ENCODE data around the gene HCST.
A peak's percentile ranks its signal among the peaks of the same experiment; 100 is the strongest.

Gene HCST

DNA sequence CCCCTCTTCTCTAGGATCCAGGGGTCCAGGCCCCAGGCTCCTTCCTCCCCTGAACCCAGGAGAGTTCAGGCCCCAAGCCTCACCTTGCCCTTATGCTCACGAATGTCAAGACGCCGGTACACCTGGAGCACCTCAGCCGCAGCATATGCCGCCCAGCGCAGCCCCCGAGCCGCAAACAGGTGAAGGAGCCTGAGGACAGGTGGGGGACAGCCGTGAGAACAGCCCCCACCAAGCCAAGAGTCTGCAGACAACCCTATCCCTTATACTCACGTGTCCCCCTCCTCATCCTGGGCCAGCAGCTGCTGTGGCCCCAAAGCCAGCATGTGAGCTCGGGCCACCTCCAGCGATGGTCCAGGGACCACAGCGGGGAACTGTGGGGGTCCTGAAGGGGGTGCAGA lies 5.7 kb upstream of the HCST start:
- H3K4me2 ChIP-seq (ENCODE audit: low read length), result no peak overlapping the region
- H2AK5ac ChIP-seq (ENCODE audit: low read length), result no peak overlapping the region
- H3K36me3 ChIP-seq (ENCODE audit: control insufficient read depth, insufficient read depth, low read length), result peaks cover 8% of the 10 kb centered on the region
- no peak overlapping the region for H2BK15ac ChIP-seq (replicated peaks; ENCODE audit: low read depth)
- no peak overlapping the region for H4K5ac ChIP-seq (ENCODE audit: low read length)
- peaks cover 6% of the 10 kb centered on the region for H3K79me1 ChIP-seq (ENCODE audit: low read length)
- no peak overlapping the region for H3K9ac ChIP-seq (ENCODE audit: low read length)
- no peak overlapping the region for H3K56ac ChIP-seq (ENCODE audit: low read length)
- H3K18ac ChIP-seq (ENCODE audit: low read length), result no peak overlapping the region
- H3K4me1 ChIP-seq (ENCODE audit: control insufficient read depth, low read depth, low read length), result no peaks in the 10 kb centered on the region
- no peak overlapping the region for H3K4ac ChIP-seq (ENCODE audit: low read depth, low read length)
- peaks cover 2% of the 10 kb centered on the region for H3K79me2 ChIP-seq (ENCODE audit: control insufficient read depth, insufficient read depth, low read length)
- no peak overlapping the region for H3K23ac ChIP-seq (ENCODE audit: low read length)
- no peak for DNase-seq
- no peak overlapping the region for H3K27ac ChIP-seq (ENCODE audit: low read depth, low read length)
- H3K4me3 ChIP-seq (ENCODE audit: low read length), result no peak overlapping the region
- no peak overlapping the region for H2BK5ac ChIP-seq (ENCODE audit: low read length)
- no peak overlapping the region for H2BK120ac ChIP-seq (ENCODE audit: low read depth, low read length)
- no peak overlapping the region for H4K8ac ChIP-seq (ENCODE audit: low read depth, low read length)
- H3K27me3 ChIP-seq (ENCODE audit: insufficient read depth, low read length, poor library complexity), result no peaks in the 10 kb centered on the region
- no CpG with 5 or more reads among the region's 13 CpGs for WGBS (ENCODE audit: extremely low coverage, insufficient coverage, low lambda C conversion rate)

DNA sequence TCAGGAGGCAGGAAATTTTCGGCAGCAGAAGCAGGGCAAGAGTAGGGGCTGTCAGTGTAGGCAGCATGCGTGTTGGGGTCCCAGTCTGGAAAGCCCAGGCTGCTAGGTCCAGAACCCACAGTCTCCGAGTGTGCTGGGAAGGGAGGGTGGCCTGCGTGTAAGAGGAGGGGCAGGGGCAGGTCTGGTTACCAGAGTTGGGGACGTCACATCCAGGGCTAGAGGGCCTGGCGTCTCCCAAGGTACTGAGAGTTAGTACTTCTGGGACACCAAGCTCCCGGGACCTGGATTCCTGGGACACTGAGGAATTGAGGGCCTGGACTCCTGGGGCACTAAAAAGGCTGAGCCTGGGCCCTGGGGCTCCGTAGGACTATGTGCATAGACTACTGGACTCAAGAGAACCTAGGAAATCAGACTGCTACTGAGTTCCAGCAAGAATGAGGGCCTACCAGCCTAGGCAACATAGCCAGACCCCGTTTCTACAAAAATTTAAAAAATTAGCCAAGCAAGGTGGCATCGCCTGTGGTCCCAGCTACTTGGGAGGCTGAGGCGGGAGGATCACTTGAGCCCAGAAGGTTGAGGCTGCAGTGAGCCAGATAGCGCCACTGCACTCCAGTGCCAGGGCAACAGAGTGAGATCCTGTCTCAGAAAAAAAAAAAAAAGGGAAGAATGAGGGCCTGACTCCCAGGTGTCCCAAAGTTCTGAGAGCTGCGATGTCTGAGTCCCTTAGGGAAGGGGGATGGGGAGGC lies 4.5 kb upstream of the HCST start:
- peaks cover 8% of the 10 kb centered on the region for H3K36me3 ChIP-seq (ENCODE audit: control insufficient read depth, insufficient read depth, low read length)
- no CpG with 5 or more reads among the region's 13 CpGs for WGBS (ENCODE audit: extremely low coverage, insufficient coverage, low lambda C conversion rate)
- H2BK15ac ChIP-seq (replicated peaks; ENCODE audit: low read depth), result no peak overlapping the region
- no peak overlapping the region for H3K4me2 ChIP-seq (ENCODE audit: low read length)
- H3K79me1 ChIP-seq (ENCODE audit: low read length), result peaks cover 6% of the 10 kb centered on the region
- H3K9ac ChIP-seq (ENCODE audit: low read length), result peak overlapping the region; percentile 86
- no peak for DNase-seq
- H3K79me2 ChIP-seq (ENCODE audit: control insufficient read depth, insufficient read depth, low read length), result peaks cover 2% of the 10 kb centered on the region
- no peak overlapping the region for H4K5ac ChIP-seq (ENCODE audit: low read length)
- H3K23ac ChIP-seq (ENCODE audit: low read length), result no peak overlapping the region
- H2BK120ac ChIP-seq (ENCODE audit: low read depth, low read length), result no peak overlapping the region
- no peak overlapping the region for H2BK5ac ChIP-seq (ENCODE audit: low read length)
- no peak overlapping the region for H3K27ac ChIP-seq (ENCODE audit: low read depth, low read length)
- no peak overlapping the region for H3K4ac ChIP-seq (ENCODE audit: low read depth, low read length)
- H3K4me3 ChIP-seq (ENCODE audit: low read length), result no peak overlapping the region
- no peak overlapping the region for H2AK5ac ChIP-seq (ENCODE audit: low read length)
- no peak overlapping the region for H4K8ac ChIP-seq (ENCODE audit: low read depth, low read length)
- H3K56ac ChIP-seq (ENCODE audit: low read length), result peak overlapping the region; percentile 90
- no peak overlapping the region for H3K18ac ChIP-seq (ENCODE audit: low read length)
- peaks cover 7% of the 10 kb centered on the region for H3K4me1 ChIP-seq (ENCODE audit: control insufficient read depth, low read depth, low read length)
- H3K27me3 ChIP-seq (ENCODE audit: insufficient read depth, low read length, poor library complexity), result no peaks in the 10 kb centered on the region

DNA sequence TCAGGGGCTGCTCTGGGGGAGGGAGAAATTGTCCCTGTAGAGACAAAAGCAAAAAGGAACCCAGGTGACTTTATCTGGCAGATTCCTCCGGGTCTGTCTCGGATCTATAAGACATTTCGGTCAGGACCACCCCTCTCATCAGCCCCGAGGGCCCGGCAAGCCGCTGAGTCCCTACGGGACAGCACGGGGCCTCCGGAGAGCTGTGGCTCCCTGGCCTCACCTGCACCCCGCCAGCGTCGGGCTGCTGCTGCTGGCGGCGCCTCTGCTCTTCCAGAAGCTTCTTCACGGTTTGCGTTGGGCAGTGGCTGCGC lies 3.9 kb upstream of the HCST start:
- Histone ChIP-seq H2BK120ac (ENCODE audit: low read depth, low read length) (no peak overlapping the region), H2BK15ac (replicated peaks; ENCODE audit: low read depth) (no peak overlapping the region), H3K79me2 (ENCODE audit: control insufficient read depth, insufficient read depth, low read length) (peaks cover 2% of the 10 kb centered on the region), H3K79me1 (ENCODE audit: low read length) (peaks cover 6% of the 10 kb centered on the region), H3K36me3 (ENCODE audit: control insufficient read depth, insufficient read depth, low read length) (peaks cover 8% of the 10 kb centered on the region), H3K9ac (ENCODE audit: low read length) (peak overlapping the region; percentile 86), H3K4me3 (ENCODE audit: low read length) (peak overlapping the region; percentile 62), H3K4me1 (ENCODE audit: control insufficient read depth, low read depth, low read length) (peaks cover 7% of the 10 kb centered on the region), H3K23ac (ENCODE audit: low read length) (no peak overlapping the region), H3K27ac (ENCODE audit: low read depth, low read length) (no peak overlapping the region), H3K27me3 (ENCODE audit: insufficient read depth, low read length, poor library complexity) (no peaks in the 10 kb centered on the region), H2BK5ac (ENCODE audit: low read length) (no peak overlapping the region), H3K4ac (ENCODE audit: low read depth, low read length) (no peak overlapping the region), H2AK5ac (ENCODE audit: low read length) (no peak overlapping the region), H3K56ac (ENCODE audit: low read length) (peak overlapping the region; percentile 90), H4K8ac (ENCODE audit: low read depth, low read length) (no peak overlapping the region), H3K18ac (ENCODE audit: low read length) (peak overlapping the region; percentile 3), H4K5ac (ENCODE audit: low read length) (no peak overlapping the region), H3K4me2 (ENCODE audit: low read length) (peak overlapping the region; percentile 83)
- WGBS (ENCODE audit: extremely low coverage, insufficient coverage, low lambda C conversion rate), result no CpG with 5 or more reads among the region's 17 CpGs
- no peak for DNase-seq

DNA sequence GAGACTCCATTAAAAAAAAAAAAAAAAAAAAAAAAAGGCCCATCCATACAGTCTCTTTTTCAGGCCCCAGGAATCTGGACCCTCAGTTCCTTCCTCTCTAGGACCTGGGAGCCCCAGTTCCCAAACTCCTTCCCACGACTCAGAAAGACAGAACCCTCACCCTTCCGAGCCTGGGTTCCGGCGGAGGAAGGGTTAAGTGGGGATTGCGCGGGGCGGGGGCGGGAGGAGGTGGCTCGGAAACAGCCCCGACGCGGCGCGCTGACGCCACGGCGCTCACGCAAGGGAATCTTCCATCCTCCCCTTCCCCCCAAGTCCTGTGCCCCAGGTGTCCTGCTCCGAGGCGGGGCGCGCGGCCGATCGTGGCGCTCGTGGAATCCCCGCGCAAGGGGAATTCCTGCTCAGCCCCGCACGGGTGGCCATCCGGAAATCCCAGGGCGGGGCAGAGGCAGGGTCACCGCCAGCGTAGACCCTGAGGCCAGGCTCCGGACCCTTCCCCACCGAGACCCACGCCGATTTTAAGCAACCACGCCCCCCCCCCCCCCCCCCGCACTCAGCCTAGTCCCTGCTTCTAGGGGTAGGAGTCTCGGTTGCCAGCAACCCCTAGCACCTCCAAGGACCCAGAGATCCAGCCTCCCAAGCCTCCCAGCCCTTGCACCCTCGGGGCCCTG lies 2.6 kb upstream of the HCST start:
- peak overlapping the region; percentile 90 for H3K56ac ChIP-seq (ENCODE audit: low read length)
- H3K4me2 ChIP-seq (ENCODE audit: low read length), result peak overlapping the region; percentile 70
- peak overlapping the region; percentile 54 for H2BK5ac ChIP-seq (ENCODE audit: low read length)
- peak; percentile 79 for DNase-seq
- no peak overlapping the region for H4K5ac ChIP-seq (ENCODE audit: low read length)
- H4K8ac ChIP-seq (ENCODE audit: low read depth, low read length), result no peak overlapping the region
- H3K27ac ChIP-seq (ENCODE audit: low read depth, low read length), result peak overlapping the region; percentile 58
- H3K18ac ChIP-seq (ENCODE audit: low read length), result peak overlapping the region; percentile 55
- H3K23ac ChIP-seq (ENCODE audit: low read length), result no peak overlapping the region
- no CpG with 5 or more reads among the region's 43 CpGs for WGBS (ENCODE audit: extremely low coverage, insufficient coverage, low lambda C conversion rate)
- H3K27me3 ChIP-seq (ENCODE audit: insufficient read depth, low read length, poor library complexity), result no peaks in the 10 kb centered on the region
- no peak overlapping the region for H2BK15ac ChIP-seq (replicated peaks; ENCODE audit: low read depth)
- no peak overlapping the region for H2AK5ac ChIP-seq (ENCODE audit: low read length)
- H3K4me1 ChIP-seq (ENCODE audit: control insufficient read depth, low read depth, low read length), result peaks cover 7% of the 10 kb centered on the region
- peak overlapping the region; percentile 73 for H3K4ac ChIP-seq (ENCODE audit: low read depth, low read length)
- peaks cover 6% of the 10 kb centered on the region for H3K79me1 ChIP-seq (ENCODE audit: low read length)
- peaks cover 2% of the 10 kb centered on the region for H3K79me2 ChIP-seq (ENCODE audit: control insufficient read depth, insufficient read depth, low read length)
- H3K4me3 ChIP-seq (ENCODE audit: low read length), result peak overlapping the region; percentile 62
- peak overlapping the region; percentile 92 for H3K9ac ChIP-seq (ENCODE audit: low read length)
- no peak overlapping the region for H2BK120ac ChIP-seq (ENCODE audit: low read depth, low read length)
- peaks cover 6% of the 10 kb centered on the region for H3K36me3 ChIP-seq (ENCODE audit: control insufficient read depth, insufficient read depth, low read length)

DNA sequence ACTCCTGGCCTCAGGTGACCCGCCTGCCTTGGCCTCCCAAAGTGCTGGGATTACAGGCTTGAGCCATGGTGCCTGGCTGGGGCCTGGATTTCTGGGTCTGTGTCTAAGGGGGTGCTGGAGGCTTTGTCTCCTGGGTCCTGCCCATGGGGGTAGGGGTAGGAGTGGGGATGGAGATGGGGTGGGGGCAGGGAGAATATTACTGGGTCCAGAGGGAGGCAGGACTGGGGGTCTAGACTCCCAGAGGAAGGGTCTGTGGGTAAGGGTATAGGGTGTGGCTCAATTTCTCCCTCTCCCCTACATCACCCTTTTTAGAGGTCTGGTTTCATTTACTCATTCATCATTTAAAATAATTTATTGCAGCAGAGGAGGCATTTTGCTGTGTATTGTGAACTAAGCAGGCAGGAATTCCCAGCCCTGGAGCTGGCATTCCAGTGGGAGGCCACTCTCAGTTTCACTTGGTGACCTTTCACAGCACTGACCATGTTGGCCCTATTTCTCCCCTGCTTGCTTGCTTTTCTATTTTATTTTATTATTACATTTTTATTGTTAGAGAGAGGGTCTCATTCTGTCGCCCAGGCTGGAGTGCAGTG lies 1.2 kb upstream of the HCST start:
- Histone ChIP-seq H3K56ac (ENCODE audit: low read length) (peak overlapping the region; percentile 74), H3K4ac (ENCODE audit: low read depth, low read length) (no peak overlapping the region), H3K23ac (ENCODE audit: low read length) (no peak overlapping the region), H3K36me3 (ENCODE audit: control insufficient read depth, insufficient read depth, low read length) (peaks cover 3% of the 10 kb centered on the region), H4K5ac (ENCODE audit: low read length) (no peak overlapping the region), H3K79me2 (ENCODE audit: control insufficient read depth, insufficient read depth, low read length) (peaks cover 2% of the 10 kb centered on the region), H2BK5ac (ENCODE audit: low read length) (no peak overlapping the region), H2BK15ac (replicated peaks; ENCODE audit: low read depth) (no peak overlapping the region), H3K79me1 (ENCODE audit: low read length) (peaks cover 6% of the 10 kb centered on the region), H2BK120ac (ENCODE audit: low read depth, low read length) (no peak overlapping the region), H3K27me3 (ENCODE audit: insufficient read depth, low read length, poor library complexity) (no peaks in the 10 kb centered on the region), H3K18ac (ENCODE audit: low read length) (no peak overlapping the region), H4K8ac (ENCODE audit: low read depth, low read length) (no peak overlapping the region), H3K9ac (ENCODE audit: low read length) (peak overlapping the region; percentile 44), H3K4me2 (ENCODE audit: low read length) (no peak overlapping the region), H3K27ac (ENCODE audit: low read depth, low read length) (no peak overlapping the region), H2AK5ac (ENCODE audit: low read length) (no peak overlapping the region), H3K4me1 (ENCODE audit: control insufficient read depth, low read depth, low read length) (peaks cover 7% of the 10 kb centered on the region), H3K4me3 (ENCODE audit: low read length) (no peak overlapping the region)
- DNase-seq, result no peak
- no CpG with 5 or more reads among the region's 2 CpGs for WGBS (ENCODE audit: extremely low coverage, insufficient coverage, low lambda C conversion rate)

Data from mesendoderm (in vitro differentiated cells).